ENCODE data around the gene USF1. TPM values are rescaled to one million over a fixed set of nuclear protein-coding genes. Genes with fewer than 3 reads are reported as not detected.
A peak's percentile ranks its signal among the peaks of the same experiment; 100 is the strongest.

USF1 gene
- total and polyA plus RNA-seq, 9 of the 15 experiments (the other 6 are each of a cell fraction or from before 2014, with no cell fraction given), result 7.4 to 60.2 (median 54.2) TPM

DNA sequence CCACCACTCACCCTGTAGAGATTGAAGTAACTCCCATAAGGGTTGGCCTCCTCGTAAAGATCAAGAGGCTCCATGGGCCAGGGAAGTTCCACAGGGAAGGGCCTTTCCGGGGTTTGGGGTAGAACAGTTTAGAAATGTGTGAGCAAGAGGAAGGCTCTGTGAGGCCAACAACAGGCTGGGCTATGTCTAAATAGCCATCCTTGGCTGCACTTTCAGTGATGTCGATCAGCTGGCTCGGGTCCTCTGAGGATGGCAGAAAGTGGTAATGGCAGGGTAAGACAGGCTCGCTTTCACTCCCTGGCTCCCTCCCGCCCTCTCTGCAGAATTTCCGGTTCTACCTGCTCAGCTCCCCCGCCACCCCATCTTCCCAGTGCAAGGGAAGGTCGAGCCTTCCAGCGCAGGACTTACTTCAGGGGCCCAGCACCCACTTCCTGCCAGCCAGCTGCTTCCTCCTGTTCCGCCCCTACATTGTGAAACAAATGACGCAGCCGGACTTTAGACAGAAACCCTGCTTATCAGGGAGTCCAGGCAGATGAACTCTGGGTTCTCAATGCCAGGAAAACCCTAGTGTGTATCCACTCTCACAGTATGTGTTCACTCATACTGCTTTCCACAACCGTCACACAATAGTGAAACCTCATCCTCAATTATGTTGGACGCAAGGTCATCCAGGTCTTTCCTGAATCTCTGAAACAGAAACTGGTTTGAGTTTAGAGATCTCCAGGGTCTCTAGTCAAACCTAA lies 32.1 kb downstream of the USF1 start (continued):
- no peak for TF ChIP-seq ZFP36 (IDR thresholded peaks at IDR 0.05; ENCODE audit: low read depth, low read length, partially characterized antibody)
- peak; percentile 84; the same call in 1 of the 2 replicates for TF ChIP-seq ESRRA (IDR thresholded peaks at IDR 0.05; ENCODE audit: borderline replicate concordance, low read depth)
- no peak for TF ChIP-seq PRPF4 (IDR thresholded peaks at IDR 0.05; ENCODE audit: insufficient read depth, low read depth, low read length, poor library complexity, severe bottlenecking)
- TF ChIP-seq TBL1XR1 (IDR thresholded peaks at IDR 0.05; ENCODE audit: low read length in 2 of 2), result peak in 1 of 2 experiments; percentile 85; a peak in 2 of 4 replicates
- TF ChIP-seq MTA2 (IDR thresholded peaks at IDR 0.05; ENCODE audit: low read depth), result peak; percentile 75
- peak; percentile 48; the same call in 1 of the 2 replicates for TF ChIP-seq C11orf30 (IDR thresholded peaks at IDR 0.05; ENCODE audit: low read depth)
- no peak for TF ChIP-seq SMAD2 (IDR thresholded peaks at IDR 0.05; ENCODE audit: low read depth, low read length)
- peak; percentile 43; the same call in 1 of the 2 replicates for TF ChIP-seq POLR2G (IDR thresholded peaks at IDR 0.05; ENCODE audit: low read depth, low read length)
- no peak for TF ChIP-seq ZFP1 (CRISPR knock-in tag; IDR thresholded peaks at IDR 0.05)
- TF ChIP-seq, protein P1, sequence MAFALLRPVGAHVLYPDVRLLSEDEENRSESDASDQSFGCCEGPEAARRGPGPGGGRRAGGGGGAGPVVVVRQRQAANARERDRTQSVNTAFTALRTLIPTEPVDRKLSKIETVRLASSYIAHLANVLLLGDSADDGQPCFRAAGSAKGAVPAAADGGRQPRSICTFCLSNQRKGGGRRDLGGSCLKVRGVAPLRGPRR (CRISPR knock-in tag; IDR thresholded peaks at IDR 0.05), result no peak
- TF ChIP-seq ETV5 (CRISPR knock-in tag; IDR thresholded peaks at IDR 0.05; ENCODE audit: low read depth), result peak; percentile 98
- TF ChIP-seq, protein P2, sequence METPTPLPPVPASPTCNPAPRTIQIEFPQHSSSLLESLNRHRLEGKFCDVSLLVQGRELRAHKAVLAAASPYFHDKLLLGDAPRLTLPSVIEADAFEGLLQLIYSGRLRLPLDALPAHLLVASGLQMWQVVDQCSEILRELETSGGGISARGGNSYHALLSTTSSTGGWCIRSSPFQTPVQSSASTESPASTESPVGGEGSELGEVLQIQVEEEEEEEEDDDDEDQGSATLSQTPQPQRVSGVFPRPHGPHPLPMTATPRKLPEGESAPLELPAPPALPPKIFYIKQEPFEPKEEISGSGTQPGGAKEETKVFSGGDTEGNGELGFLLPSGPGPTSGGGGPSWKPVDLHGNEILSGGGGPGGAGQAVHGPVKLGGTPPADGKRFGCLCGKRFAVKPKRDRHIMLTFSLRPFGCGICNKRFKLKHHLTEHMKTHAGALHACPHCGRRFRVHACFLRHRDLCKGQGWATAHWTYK (CRISPR knock-in tag; IDR thresholded peaks at IDR 0.05), result peak; percentile 74
- peak; percentile 88 for TF ChIP-seq STAT5A (IDR thresholded peaks at IDR 0.05; ENCODE audit: borderline replicate concordance, low read length)
- TF ChIP-seq ZNF696 (CRISPR knock-in tag; conservative IDR thresholded peaks at IDR 0.05), result no peak
- no peak for TF ChIP-seq ZC3H11A (IDR thresholded peaks at IDR 0.05; ENCODE audit: low read depth, low read length)
- peak; percentile 12 for TF ChIP-seq CHD4 (IDR thresholded peaks at IDR 0.05; ENCODE audit: insufficient read depth, insufficient replicate concordance, low read depth, low read length, poor library complexity, severe bottlenecking)
- no peak for TF ChIP-seq LARP7 (IDR thresholded peaks at IDR 0.05)
- TF ChIP-seq SRF (CRISPR knock-in tag; IDR thresholded peaks at IDR 0.05), result 0 out of 4 replicates have a peak, but pooled peaks of 1 of the 2 experiments have one; percentile 31
- TF ChIP-seq TAF7 (tag; IDR thresholded peaks at IDR 0.05), result no peak
- TF ChIP-seq, protein P3, sequence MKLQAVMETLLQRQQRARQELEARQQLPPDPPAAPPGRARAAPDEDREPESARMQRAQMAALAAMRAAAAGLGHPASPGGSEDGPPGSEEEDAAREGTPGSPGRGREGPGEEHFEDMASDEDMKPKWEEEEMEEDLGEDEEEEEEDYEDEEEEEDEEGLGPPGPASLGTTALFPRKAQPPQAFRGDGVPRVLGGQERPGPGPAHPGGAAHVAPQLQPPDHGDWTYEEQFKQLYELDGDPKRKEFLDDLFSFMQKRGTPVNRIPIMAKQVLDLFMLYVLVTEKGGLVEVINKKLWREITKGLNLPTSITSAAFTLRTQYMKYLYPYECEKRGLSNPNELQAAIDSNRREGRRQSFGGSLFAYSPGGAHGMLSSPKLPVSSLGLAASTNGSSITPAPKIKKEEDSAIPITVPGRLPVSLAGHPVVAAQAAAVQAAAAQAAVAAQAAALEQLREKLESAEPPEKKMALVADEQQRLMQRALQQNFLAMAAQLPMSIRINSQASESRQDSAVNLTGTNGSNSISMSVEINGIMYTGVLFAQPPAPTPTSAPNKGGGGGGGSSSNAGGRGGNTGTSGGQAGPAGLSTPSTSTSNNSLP (IDR thresholded peaks at IDR 0.05; ENCODE audit: borderline replicate concordance, low read depth, low read length), result 0 out of 2 replicates have a peak, but pooled peaks have one; percentile 23
- 0 out of 2 replicates have a peak, but pooled peaks have one; percentile 9 for TF ChIP-seq MXI1 (IDR thresholded peaks at IDR 0.05; ENCODE audit: low read depth, low read length)
- TF ChIP-seq, protein P4, sequence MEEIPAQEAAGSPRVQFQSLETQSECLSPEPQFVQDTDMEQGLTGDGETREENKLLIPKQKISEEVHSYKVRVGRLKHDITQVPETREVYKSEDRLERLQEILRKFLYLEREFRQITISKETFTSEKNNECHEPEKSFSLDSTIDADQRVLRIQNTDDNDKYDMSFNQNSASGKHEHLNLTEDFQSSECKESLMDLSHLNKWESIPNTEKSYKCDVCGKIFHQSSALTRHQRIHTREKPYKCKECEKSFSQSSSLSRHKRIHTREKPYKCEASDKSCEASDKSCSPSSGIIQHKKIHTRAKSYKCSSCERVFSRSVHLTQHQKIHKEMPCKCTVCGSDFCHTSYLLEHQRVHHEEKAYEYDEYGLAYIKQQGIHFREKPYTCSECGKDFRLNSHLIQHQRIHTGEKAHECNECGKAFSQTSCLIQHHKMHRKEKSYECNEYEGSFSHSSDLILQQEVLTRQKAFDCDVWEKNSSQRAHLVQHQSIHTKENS (CRISPR knock-in tag; IDR thresholded peaks at IDR 0.05), result no peak
- TF ChIP-seq EWSR1 (IDR thresholded peaks at IDR 0.05; ENCODE audit: borderline replicate concordance, low read depth, partially characterized antibody), result no peak
- peak; percentile 76 for TF ChIP-seq BRD9 (IDR thresholded peaks at IDR 0.05; ENCODE audit: low read depth, partially characterized antibody)
